ENCODE data around the gene CNIH3.

The CNIH3 gene

GRCh38 chr1:224781800-224782199 is 165.7 kb downstream of the CNIH3 start:
- no peak for DNase-seq

GRCh38 chr1:224782281-224783000 is 166.3 kb downstream of the CNIH3 start:
- DNase-seq = no peak

- no peak for DNase-seq
Measured at GRCh38 chr1:224783006-224783651, 167.0 kb downstream of the CNIH3 start.

GRCh38 chr1:224784265-224785039 is 168.3 kb downstream of the CNIH3 start:
- no peak for DNase-seq

- DNase-seq = no peak
Measured at GRCh38 chr1:224785040-224785328, 168.9 kb downstream of the CNIH3 start.

GRCh38 chr1:224785622-224786021 is 169.5 kb downstream of the CNIH3 start:
- no peak for DNase-seq

- no peak for DNase-seq
Measured at GRCh38 chr1:224786533-224787250, 170.6 kb downstream of the CNIH3 start.

GRCh38 chr1:224789311-224789710 is 173.2 kb downstream of the CNIH3 start:
- no peak for DNase-seq

Measured in NCI-H1048 (cell line).